CD14-positive monocyte (primary cell): ENCODE data around the gene MFRP. TPM values are rescaled to one million over a fixed set of nuclear protein-coding genes. Genes with fewer than 3 reads are reported as not detected.

Source experiments
- DNase-seq, 3 donors: peaks; one replicate each; pipeline ENCODE4 v3.0.0-alpha.2; 2011 to 2022
- H2AFZ ChIP-seq: 2 replicates; pipeline ENCODE4 v1.6.0; 2012; ENCODE audit warnings: mild to moderate bottlenecking, low read depth, low read length, inconsistent platforms; ENCODE audit not compliant: insufficient read depth, poor library complexity, severe bottlenecking
- H3K27ac ChIP-seq, 2 donors: 1 replicate in 1 of 2; 2 replicates in 1 of 2; pipeline ENCODE4 v1.5.1; 2012 to 2013; ENCODE audit warnings: low read length in 2 of 2, control low read depth in 1 of 2, inconsistent platforms in 1 of 2, low read depth in 1 of 2, mild to moderate bottlenecking in 1 of 2
- H3K27me3 ChIP-seq, 2 donors: one replicate each; pipeline versions ENCODE4 v1.6.0 to v1.6.1; 2011 to 2013; ENCODE audit warnings: low read length in 2 of 2; ENCODE audit not compliant: control insufficient read depth in 2 of 2, insufficient read depth in 2 of 2
- H3K36me3 ChIP-seq, 2 donors: replicated peaks in 1 of 2; 1 replicate in 1 of 2; 2 replicates in 1 of 2; pipeline versions ENCODE4 v1.5.1 to v1.6.1; 2012 to 2013; ENCODE audit warnings: low read length in 2 of 2, control low read depth in 1 of 2, inconsistent platforms in 1 of 2, mild to moderate bottlenecking in 1 of 2; ENCODE audit not compliant: insufficient read depth in 2 of 2, control insufficient read depth in 1 of 2
- H3K4me1 ChIP-seq, 2 donors: 1 replicate in 1 of 2; 2 replicates in 1 of 2; pipeline versions ENCODE4 v1.5.1 to v1.6.1; 2012 to 2013; ENCODE audit warnings: low read length in 2 of 2, control low read depth in 1 of 2, inconsistent platforms in 1 of 2, mild to moderate bottlenecking in 1 of 2, moderate library complexity in 1 of 2; ENCODE audit not compliant: insufficient read depth in 2 of 2, control insufficient read depth in 1 of 2
- H3K4me2 ChIP-seq: replicated peaks from 2 replicates; pipeline ENCODE3; 2012; ENCODE audit warnings: low read length, moderate library complexity, mild to moderate bottlenecking; ENCODE audit not compliant: poor library complexity, severe bottlenecking; ENCODE audit errors: extremely low read depth
- H3K4me3 ChIP-seq, 3 experiments: fragments of 200-600 bp in 1 of 3; sonication (generic) in 1 of 3; replicated peaks in 1 of 3; 1 replicate in 2 of 3; 2 replicates in 1 of 3; pipeline ENCODE4 v1.5.1; 2011 to 2013; ENCODE audit warnings: low read length in 3 of 3, mild to moderate bottlenecking in 3 of 3, control low read depth in 2 of 3, low read depth in 2 of 3, inconsistent platforms in 1 of 3, moderate library complexity in 1 of 3
- H3K79me2 ChIP-seq: 2 replicates; pipeline ENCODE4 v1.6.0; 2012; ENCODE audit warnings: mild to moderate bottlenecking, control low read depth, inconsistent platforms, low read length, moderate library complexity; ENCODE audit not compliant: insufficient read depth
- H3K9ac ChIP-seq: 2 replicates; pipeline ENCODE4 v1.6.0; 2017; ENCODE audit warnings: low read length, mild to moderate bottlenecking; ENCODE audit not compliant: insufficient read depth, poor library complexity, severe bottlenecking
- H3K9me3 ChIP-seq, 2 donors: replicated peaks in 1 of 2; 1 replicate in 1 of 2; 2 replicates in 1 of 2; pipeline versions ENCODE4 v1.5.1 to v1.6.1; 2012 to 2013; ENCODE audit warnings: low read length in 2 of 2, control low read depth in 1 of 2; ENCODE audit not compliant: control insufficient read depth in 1 of 2, insufficient read depth in 1 of 2
- H4K20me1 ChIP-seq: 2 replicates; pipeline ENCODE4 v1.6.0; 2012; ENCODE audit warnings: mild to moderate bottlenecking, low read length, control low read depth, moderate library complexity; ENCODE audit not compliant: insufficient read depth
- H3K27ac Mint-ChIP-seq, 7 donors: one replicate each; pipeline ENCODE4 v1.8.0; 2020; ENCODE audit warnings: mild to moderate bottlenecking in 7 of 7, mixed read lengths in 7 of 7, moderate library complexity in 6 of 7, inconsistent platforms in 2 of 7
- H3K27me3 Mint-ChIP-seq, 3 donors: one replicate each; pipeline ENCODE4 v1.8.0; 2021 to 2022; ENCODE audit warnings: low read depth in 3 of 3, mild to moderate bottlenecking in 3 of 3, mixed read lengths in 3 of 3, moderate library complexity in 3 of 3, inconsistent platforms in 1 of 3
- H3K36me3 Mint-ChIP-seq, 2 donors: one replicate each; pipeline ENCODE4 v1.8.0; 2020; ENCODE audit warnings: mixed read lengths in 2 of 2, inconsistent platforms in 1 of 2, mild to moderate bottlenecking in 1 of 2
- H3K4me1 Mint-ChIP-seq: one replicate; pipeline ENCODE4 v1.8.0; 2020; ENCODE audit warnings: mild to moderate bottlenecking, mixed read lengths
- H3K4me3 Mint-ChIP-seq, 2 donors: one replicate each; pipeline ENCODE4 v1.8.0; 2020; ENCODE audit warnings: mild to moderate bottlenecking in 2 of 2, mixed read lengths in 2 of 2, moderate library complexity in 1 of 2
- H3K9me3 Mint-ChIP-seq, 7 donors: one replicate each; pipeline ENCODE4 v1.8.0; 2020 to 2022; ENCODE audit warnings: mixed read lengths in 7 of 7, mild to moderate bottlenecking in 6 of 7, moderate library complexity in 6 of 7, inconsistent platforms in 2 of 7
- WGBS: methylation state at CpG from one replicate; pipeline ENCODE4 v1.1.5; 2013; ENCODE audit warnings: missing lambda C conversion rate; ENCODE audit not compliant: insufficient coverage; 5-methylcytosine and 5-hydroxymethylcytosine counted together
- intact Hi-C, 2 donors: fragments of 100-400 bp; cut with micrococcal nuclease; formaldehyde crosslinking; loops; one replicate each; pipeline versions ENCODE4 v1.15.0 to v1.15.1; 2023
- polyA plus RNA-seq, 3 donors: library from polyadenylated mRNA; depleted of rRNA in 1 of 3; unstranded in 2 of 3; stranded (reverse) in 1 of 3; fragments of 300-500 nt in 2 of 3; fragments of >200 nt in 1 of 3; fragmentation: Illumina TruSeq in 2 of 3; gene quantifications; 1 replicate in 2 of 3; 2 replicates in 1 of 3; pipeline ENCODE4 v1.2.3, GENCODE V29; 2012 to 2021
- TF ChIP-seq, protein P1 (sequence below): fragments of 200-600 bp; IDR thresholded peaks from one replicate; pipeline ENCODE4 v1.8.0; 2022; ENCODE audit warnings: antibody characterized with exemption, mild to moderate bottlenecking

The MFRP gene
- polyA plus RNA-seq, 3 donors: not detected

DNA sequence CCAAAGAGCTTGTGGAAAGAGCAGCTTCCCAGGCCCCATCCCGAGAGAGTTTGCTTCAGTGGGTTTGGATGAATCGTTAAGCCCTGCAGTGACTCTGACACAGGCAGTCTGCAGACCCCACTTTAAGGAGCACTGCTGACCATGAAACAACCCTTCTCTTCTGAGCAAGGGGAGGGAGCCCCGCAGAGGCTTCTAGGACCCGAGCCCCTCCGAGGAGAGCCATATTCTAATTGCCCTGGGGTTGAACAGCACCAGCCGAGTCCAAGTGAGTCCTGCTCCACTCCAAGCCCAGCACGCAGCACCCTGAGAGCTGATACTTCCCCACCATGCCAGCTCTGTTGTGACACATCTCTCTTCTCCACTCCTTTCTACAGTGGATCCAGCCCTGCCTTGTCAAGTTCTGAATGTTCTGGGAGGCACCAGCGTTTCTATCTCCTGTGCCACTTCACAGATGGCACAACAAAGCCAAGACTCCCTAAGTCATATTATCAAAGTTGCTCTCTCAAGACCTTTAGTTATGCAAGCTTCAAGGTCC lies 24.6 kb upstream of the MFRP start:
- no peaks in the 10 kb centered on the region for H3K4me1 ChIP-seq
- H3K79me2 ChIP-seq: no peaks in the 10 kb centered on the region
- no peak overlapping the region for H2AFZ ChIP-seq
- intact Hi-C loops: no loop called here
- TF ChIP-seq, protein P1, sequence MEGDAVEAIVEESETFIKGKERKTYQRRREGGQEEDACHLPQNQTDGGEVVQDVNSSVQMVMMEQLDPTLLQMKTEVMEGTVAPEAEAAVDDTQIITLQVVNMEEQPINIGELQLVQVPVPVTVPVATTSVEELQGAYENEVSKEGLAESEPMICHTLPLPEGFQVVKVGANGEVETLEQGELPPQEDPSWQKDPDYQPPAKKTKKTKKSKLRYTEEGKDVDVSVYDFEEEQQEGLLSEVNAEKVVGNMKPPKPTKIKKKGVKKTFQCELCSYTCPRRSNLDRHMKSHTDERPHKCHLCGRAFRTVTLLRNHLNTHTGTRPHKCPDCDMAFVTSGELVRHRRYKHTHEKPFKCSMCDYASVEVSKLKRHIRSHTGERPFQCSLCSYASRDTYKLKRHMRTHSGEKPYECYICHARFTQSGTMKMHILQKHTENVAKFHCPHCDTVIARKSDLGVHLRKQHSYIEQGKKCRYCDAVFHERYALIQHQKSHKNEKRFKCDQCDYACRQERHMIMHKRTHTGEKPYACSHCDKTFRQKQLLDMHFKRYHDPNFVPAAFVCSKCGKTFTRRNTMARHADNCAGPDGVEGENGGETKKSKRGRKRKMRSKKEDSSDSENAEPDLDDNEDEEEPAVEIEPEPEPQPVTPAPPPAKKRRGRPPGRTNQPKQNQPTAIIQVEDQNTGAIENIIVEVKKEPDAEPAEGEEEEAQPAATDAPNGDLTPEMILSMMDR: no peak
- H3K4me2 ChIP-seq: no peak overlapping the region
- no peak overlapping the region for H3K27ac Mint-ChIP-seq
- H3K4me3 Mint-ChIP-seq: no peak overlapping the region
- H3K27ac ChIP-seq: no peak overlapping the region
- no peaks in the 10 kb centered on the region for H3K36me3 ChIP-seq
- H3K9me3 Mint-ChIP-seq: no peaks in the 10 kb centered on the region
- H3K27me3 ChIP-seq: no peaks in the 10 kb centered on the region
- H4K20me1 ChIP-seq: no peaks in the 10 kb centered on the region
- H3K4me3 ChIP-seq: no peak overlapping the region
- no peaks in the 10 kb centered on the region for H3K36me3 Mint-ChIP-seq
- H3K9me3 ChIP-seq: no peaks in the 10 kb centered on the region
- DNase-seq: no peak
- H3K27me3 Mint-ChIP-seq: peaks cover 10 to 14% (median 13%) of the 10 kb centered on the region in 3 donors
- WGBS: 88% methylated on average over 8 of the region's 8 CpGs
- H3K4me1 Mint-ChIP-seq: no peaks in the 10 kb centered on the region
- no peak overlapping the region for H3K9ac ChIP-seq

DNA sequence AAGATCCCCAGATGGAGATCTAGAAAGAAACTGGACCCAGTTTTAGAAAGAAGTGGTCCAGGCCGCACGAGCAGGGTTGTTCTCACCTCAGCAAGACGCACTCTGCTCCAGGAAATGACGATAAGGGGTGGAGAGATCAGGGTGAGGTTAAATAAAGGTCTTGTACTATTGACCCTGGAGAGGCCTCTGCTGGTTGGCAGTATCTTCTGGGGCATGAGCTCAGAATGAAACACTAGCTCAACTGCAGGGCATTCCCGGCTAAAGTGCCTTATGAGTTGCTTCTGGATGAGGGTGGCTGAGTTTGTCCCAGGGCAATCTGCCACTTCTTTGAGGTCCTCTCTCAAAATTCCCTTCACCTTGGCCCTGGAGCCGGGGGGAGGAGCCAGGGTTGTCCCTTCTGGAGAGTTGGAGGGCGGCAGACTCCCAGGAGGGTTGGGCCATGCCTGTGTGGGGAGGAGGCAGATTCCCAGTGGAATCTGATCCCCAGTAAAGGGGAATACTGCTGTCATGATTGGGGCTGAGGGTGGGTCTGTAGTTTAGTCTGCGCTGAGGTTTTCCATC lies 24.1 kb upstream of the MFRP start:
- no peaks in the 10 kb centered on the region for H4K20me1 ChIP-seq
- H3K4me3 Mint-ChIP-seq: no peak overlapping the region
- H3K4me1 Mint-ChIP-seq: no peaks in the 10 kb centered on the region
- no peak overlapping the region for H2AFZ ChIP-seq
- no peaks in the 10 kb centered on the region for H3K9me3 Mint-ChIP-seq
- no peaks in the 10 kb centered on the region for H3K36me3 ChIP-seq
- intact Hi-C loops: no loop called here
- DNase-seq: no peak
- peaks cover 0 to 1% of the 10 kb centered on the region in 2 donors for H3K27me3 ChIP-seq
- H3K27ac ChIP-seq: no peak overlapping the region
- H3K4me3 ChIP-seq: no peak overlapping the region
- H3K9ac ChIP-seq: no peak overlapping the region
- no peaks in the 10 kb centered on the region for H3K9me3 ChIP-seq
- no peaks in the 10 kb centered on the region for H3K79me2 ChIP-seq
- peaks cover 12 to 17% (median 16%) of the 10 kb centered on the region in 3 donors for H3K27me3 Mint-ChIP-seq
- no peak overlapping the region for H3K4me2 ChIP-seq
- no peaks in the 10 kb centered on the region for H3K36me3 Mint-ChIP-seq
- H3K4me1 ChIP-seq: no peaks in the 10 kb centered on the region
- TF ChIP-seq, protein P1: no peak
- no peak overlapping the region for H3K27ac Mint-ChIP-seq
- 89% methylated on average over 7 of the region's 8 CpGs for WGBS
